Smooth muscle cell (in vitro differentiated cells): ENCODE data around the gene HHATL. TPM values are rescaled to one million over a fixed set of nuclear protein-coding genes. Genes with fewer than 3 reads are reported as not detected.

Experiments used
- DNase-seq: peaks from one replicate; lab custom pipeline; 2025; ENCODE audit not compliant: unreplicated experiment; lab: John Stamatoyannopoulos, UW
- H2AFZ ChIP-seq: fragments of 200-600 bp; sonication (generic); 2 replicates; pipeline ENCODE4 v1.6.0; 2016; ENCODE audit warnings: antibody characterized with exemption, low read depth, mild to moderate bottlenecking
- H3F3A ChIP-seq: fragments of 200-600 bp; sonication (generic); 2 replicates; pipeline ENCODE4 v1.6.0; 2017; ENCODE audit warnings: antibody characterized with exemption, low read depth
- H3K27ac ChIP-seq: fragments of 200-600 bp; sonication (generic); 2 replicates; pipeline ENCODE4 v1.5.1; 2016; ENCODE audit warnings: low read depth, mild to moderate bottlenecking
- H3K27me3 ChIP-seq: fragments of 200-600 bp; sonication (generic); 2 replicates; pipeline ENCODE4 v1.6.1; 2016; ENCODE audit warnings: low read depth, mild to moderate bottlenecking
- H3K36me3 ChIP-seq: fragments of 200-600 bp; sonication (generic); 2 replicates; pipeline ENCODE4 v1.5.1; 2016; ENCODE audit warnings: low read depth
- H3K4me1 ChIP-seq: fragments of 200-600 bp; sonication (generic); 2 replicates; pipeline ENCODE4 v1.5.1; 2016; ENCODE audit warnings: low read depth
- H3K4me2 ChIP-seq: fragments of 200-600 bp; sonication (generic); 2 replicates; pipeline ENCODE4 v1.6.0; 2016; ENCODE audit warnings: mild to moderate bottlenecking
- H3K4me3 ChIP-seq: fragments of 200-600 bp; sonication (generic); 2 replicates; pipeline ENCODE4 v1.5.1; 2016; ENCODE audit warnings: mild to moderate bottlenecking
- H3K79me2 ChIP-seq: fragments of 200-600 bp; sonication (generic); 2 replicates; pipeline ENCODE4 v1.6.0; 2016; ENCODE audit warnings: low read depth, mild to moderate bottlenecking
- H3K9ac ChIP-seq: fragments of 200-600 bp; sonication (generic); 2 replicates; pipeline ENCODE4 v1.6.0; 2016; ENCODE audit warnings: low read depth
- H3K9me3 ChIP-seq: fragments of 200-600 bp; sonication (generic); replicated peaks from 2 replicates; pipeline ENCODE4 v1.5.1; 2016; ENCODE audit warnings: low read depth
- H4K20me1 ChIP-seq: fragments of 200-600 bp; sonication (generic); 2 replicates; pipeline ENCODE4 v1.6.0; 2016; ENCODE audit warnings: low read depth
- CTCF ChIP-seq: fragments of 200-600 bp; sonication (generic); IDR thresholded peaks from 2 replicates; pipeline ENCODE4 v1.5.1; 2017; ENCODE audit warnings: borderline replicate concordance, mild to moderate bottlenecking, antibody characterized with exemption; ENCODE audit not compliant: insufficient read depth, poor library complexity, severe bottlenecking
- WGBS: methylation state at CpG from one replicate; pipeline ENCODE4 v1.1.7; 2016; ENCODE audit warnings: low lambda C conversion rate; 5-methylcytosine and 5-hydroxymethylcytosine counted together
- polyA plus RNA-seq: library from polyadenylated mRNA; unstranded; fragments of >200 nt; fragmentation: Nextera tagmentation; extraction: Ambion mirVana; gene quantifications from 2 replicates; pipeline ENCODE4 v1.2.1, GENCODE V29; 2016
- total RNA-seq: library from RNA; depleted of rRNA; stranded (reverse); fragments of >200 nt; gene quantifications from 2 replicates; pipeline ENCODE4 v1.2.3, GENCODE V29; 2014

HHATL gene
- total and polyA plus RNA-seq, 2 experiments from 2014 or later = not detected

DNA sequence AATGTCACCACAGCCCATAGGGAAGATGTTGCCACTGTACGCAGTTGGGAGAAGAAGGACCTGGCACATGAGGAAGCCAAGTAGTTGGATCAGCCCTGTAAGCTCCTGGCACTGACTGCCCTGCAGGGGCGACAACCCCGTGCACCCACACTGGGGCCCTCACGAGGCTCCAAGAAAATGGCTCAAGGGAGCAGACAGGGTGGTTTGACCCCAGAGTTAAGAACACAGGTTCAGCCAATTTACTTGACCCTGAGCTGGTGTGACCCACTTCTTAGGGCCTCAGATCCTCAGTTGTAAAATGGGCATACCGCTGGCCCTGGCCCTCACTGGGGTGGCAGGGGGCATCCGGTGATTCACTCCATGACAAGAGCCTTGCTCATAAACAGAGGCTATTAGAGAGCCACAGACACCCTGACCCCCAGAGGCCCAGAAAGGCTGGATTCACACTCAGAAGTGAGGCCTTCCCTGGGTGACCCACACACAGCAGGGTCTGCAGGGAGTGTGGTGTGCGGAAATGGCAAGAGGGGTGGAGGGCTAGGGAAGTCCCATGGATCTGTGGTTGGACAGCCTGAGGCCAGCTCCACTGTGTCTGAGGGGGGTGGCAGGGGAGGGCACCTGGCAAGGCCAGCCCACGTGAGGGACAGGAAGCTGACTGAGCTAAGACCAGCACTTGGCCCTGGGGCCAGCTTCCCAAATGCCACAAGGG lies 1.7 kb upstream of the HHATL start:
- DNase-seq = no peak
- H3K4me1 ChIP-seq = no peaks in the 10 kb centered on the region
- H3K9ac ChIP-seq = no peak overlapping the region
- no peaks in the 10 kb centered on the region for H4K20me1 ChIP-seq
- no peak overlapping the region for H3K4me3 ChIP-seq
- H3K79me2 ChIP-seq = no peaks in the 10 kb centered on the region
- no peak overlapping the region for H3K27ac ChIP-seq
- no peaks in the 10 kb centered on the region for H3F3A ChIP-seq
- H3K4me2 ChIP-seq = no peak overlapping the region
- 91% methylated on average over 8 of the region's 8 CpGs for WGBS
- TF ChIP-seq CTCF = no peak
- no peaks in the 10 kb centered on the region for H3K36me3 ChIP-seq
- no peak overlapping the region for H2AFZ ChIP-seq
- no peaks in the 10 kb centered on the region for H3K27me3 ChIP-seq
- H3K9me3 ChIP-seq = no peaks in the 10 kb centered on the region

GRCh38 chr3:42703695-42704025 lies 1.1 kb upstream of the HHATL start:
- 81% methylated on average over 5 of the region's 5 CpGs for WGBS

DNA sequence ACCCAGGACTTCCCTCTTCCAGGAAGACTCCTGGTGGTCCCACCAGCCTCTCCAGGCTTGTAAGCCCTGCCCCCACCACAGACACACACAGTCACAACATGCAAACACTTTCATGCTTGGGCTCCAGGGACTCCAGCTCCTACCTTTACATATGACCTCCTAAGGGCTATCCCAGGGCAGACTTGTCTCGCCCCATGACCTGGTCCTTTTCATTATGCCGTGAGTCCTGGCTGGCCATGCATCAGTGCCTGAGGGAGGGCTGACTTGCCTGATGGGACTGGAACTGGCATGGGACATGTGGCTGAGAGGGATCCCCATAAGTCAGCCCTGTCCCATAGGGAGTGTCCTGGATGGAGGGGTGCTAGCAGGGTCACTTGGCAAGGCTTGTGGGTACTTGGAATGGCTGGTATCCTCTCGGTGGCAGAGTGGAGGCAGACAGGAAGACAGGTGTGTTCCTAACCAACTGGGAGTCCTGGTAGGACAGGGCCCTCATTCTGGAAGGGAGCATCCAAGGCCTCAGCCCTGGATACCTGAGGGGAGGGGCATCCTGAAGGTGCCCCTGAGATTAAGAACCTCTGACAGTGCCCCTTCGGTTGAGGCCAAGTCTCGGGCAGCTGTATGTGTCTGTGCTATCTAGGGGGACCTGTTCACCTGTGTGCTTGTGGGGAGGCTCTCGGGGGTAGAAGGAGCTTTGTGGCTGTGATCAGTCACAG lies 540 bp upstream of the HHATL start:
- H3K27me3 ChIP-seq = no peaks in the 10 kb centered on the region
- no peak for TF ChIP-seq CTCF
- no peak overlapping the region for H3K27ac ChIP-seq
- no peaks in the 10 kb centered on the region for H3K36me3 ChIP-seq
- no peak overlapping the region for H3K4me2 ChIP-seq
- H3F3A ChIP-seq = no peaks in the 10 kb centered on the region
- no peaks in the 10 kb centered on the region for H3K9me3 ChIP-seq
- no peak overlapping the region for H3K4me3 ChIP-seq
- no peaks in the 10 kb centered on the region for H3K79me2 ChIP-seq
- H3K4me1 ChIP-seq = no peaks in the 10 kb centered on the region
- no peak overlapping the region for H2AFZ ChIP-seq
- DNase-seq = no peak
- H3K9ac ChIP-seq = no peak overlapping the region
- 90% methylated on average over 6 of the region's 6 CpGs for WGBS
- no peaks in the 10 kb centered on the region for H4K20me1 ChIP-seq

More at GRCh38 chr3:42703695-42704025, 1.1 kb upstream of the HHATL start:
- Histone ChIP-seq H3K79me2 (no peaks in the 10 kb centered on the region), H3K9ac (no peak overlapping the region), H3K36me3 (no peaks in the 10 kb centered on the region), H2AFZ (no peak overlapping the region), H3K27ac (no peak overlapping the region), H3F3A (no peaks in the 10 kb centered on the region), H3K27me3 (no peaks in the 10 kb centered on the region), H4K20me1 (no peaks in the 10 kb centered on the region), H3K4me2 (no peak overlapping the region), H3K4me3 (no peak overlapping the region), H3K4me1 (no peaks in the 10 kb centered on the region), H3K9me3 (no peaks in the 10 kb centered on the region)
- no peak for TF ChIP-seq CTCF
- no peak for DNase-seq
